Stimulated activated CD4-positive, alpha-beta T cell treated with anti-CD3 and anti-CD28 coated beads, TNF-alpha, amount 100 ng/mL, for 4 hours (primary cell): ENCODE results near the gene PITRM1.
A peak's percentile ranks its signal among the peaks of the same experiment; 100 is the strongest.
"Not testable (repeated sequence)": the region's sequence is repeated elsewhere in the genome, so short reads cannot be mapped to it uniquely, and the experiment has no call there.

Source experiments
- DNase-seq, 3 experiments: peaks; one replicate each; pipeline ENCODE4 v3.0.0-alpha.2; 2020; ENCODE audit warnings: low read depth in 3 of 3

The PITRM1 gene

GRCh38 chr10:3197348-3198003 is 24.9 kb upstream of the PITRM1 start:
- peak; percentile 35 to 41 (median 39) for DNase-seq

DNA sequence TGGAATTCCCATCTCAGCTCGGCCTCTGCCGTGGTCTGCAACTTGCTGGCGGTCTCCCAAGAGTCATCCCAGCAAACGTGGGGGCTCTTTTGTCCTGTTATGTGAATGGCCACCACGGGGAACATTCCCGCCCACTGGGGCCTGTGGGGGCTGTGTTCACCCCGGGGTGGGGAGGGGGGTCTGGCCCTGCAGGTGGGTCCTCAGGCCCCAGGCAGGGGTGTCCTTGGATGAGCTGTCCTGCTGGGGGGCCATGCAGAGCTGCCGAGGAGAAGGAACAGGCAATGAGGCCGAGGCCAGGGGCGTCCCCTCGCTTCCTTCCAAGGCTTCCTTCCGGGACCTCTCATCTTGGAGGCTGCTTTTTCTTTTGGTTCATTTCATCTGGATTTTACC is 24.4 kb upstream of the PITRM1 start:
- no peak for DNase-seq

DNA sequence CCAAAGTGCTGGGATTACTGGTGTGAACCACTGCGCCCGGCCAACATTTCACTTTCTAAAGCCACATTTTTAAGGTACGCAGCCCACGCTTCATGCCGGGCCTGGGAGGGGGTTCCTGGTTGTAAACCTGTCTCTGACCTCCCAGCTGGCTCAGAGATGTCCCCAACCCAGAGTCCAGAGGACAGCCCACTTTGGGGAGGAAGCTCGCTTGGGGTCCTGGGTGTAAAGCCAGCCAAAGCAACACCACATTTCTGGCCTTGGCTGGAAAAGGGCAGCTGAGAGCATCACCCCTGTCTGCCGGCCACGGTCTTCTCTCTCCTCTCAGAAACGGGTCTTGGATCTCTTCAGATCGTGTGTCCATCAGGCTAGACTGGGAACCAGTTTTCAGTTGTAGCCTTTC is 23.9 kb upstream of the PITRM1 start:
- no peak for DNase-seq

- DNase-seq: no peak
These were observed 23.1 kb upstream of the PITRM1 start for GRCh38 chr10:3195726-3196125.

GRCh38 chr10:3195286-3195685 is 22.7 kb upstream of the PITRM1 start:
- DNase-seq: no peak

- DNase-seq: no peak
These were observed 22.3 kb upstream of the PITRM1 start for GRCh38 chr10:3194871-3195270.

DNA sequence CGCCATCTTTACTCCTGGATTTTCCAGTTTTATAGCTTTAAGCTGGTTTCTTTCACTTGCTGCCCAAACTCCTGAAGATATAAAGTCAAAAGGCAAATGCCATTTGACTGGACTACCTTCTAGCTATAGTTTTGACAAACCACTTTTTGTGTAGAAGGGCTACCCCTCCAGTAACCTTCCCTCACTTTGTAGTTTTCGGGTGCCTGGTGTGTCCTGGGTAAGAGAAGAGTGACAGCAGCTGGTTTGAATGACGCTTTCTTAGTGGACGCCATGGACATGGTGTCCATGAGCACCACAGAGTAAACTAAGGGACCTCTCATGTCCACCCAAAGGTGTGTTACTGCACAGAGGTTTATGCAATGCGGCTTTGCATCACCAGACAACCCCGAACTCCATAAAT is 21.2 kb upstream of the PITRM1 start:
- DNase-seq: no peak

- peak in 2 of 3 experiments; percentile 17 to 25 for DNase-seq
These were observed 20.5 kb upstream of the PITRM1 start for GRCh38 chr10:3192856-3193635.

DNA sequence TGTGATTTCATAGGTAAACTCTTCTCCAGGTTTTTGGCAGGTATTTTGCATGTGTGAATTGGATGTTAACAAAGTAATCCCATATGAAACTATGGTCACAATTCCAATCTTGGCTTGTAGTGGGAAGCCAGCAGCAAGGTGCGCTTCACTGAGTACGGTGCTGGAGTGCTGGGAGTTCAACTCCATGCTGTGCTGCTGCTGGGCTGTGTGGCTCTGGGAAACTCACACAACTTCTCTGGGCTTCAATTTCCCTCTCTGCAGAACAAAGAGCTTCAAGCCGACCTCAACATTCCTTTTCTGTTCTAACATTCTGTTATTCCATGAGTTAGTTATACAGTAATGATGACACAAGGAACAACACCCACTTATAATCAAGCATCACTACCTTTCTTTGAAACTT is 18.2 kb upstream of the PITRM1 start:
- DNase-seq: no peak

GRCh38 chr10:3187229-3187628 is 14.6 kb upstream of the PITRM1 start:
- not testable (repeated sequence) for DNase-seq

DNA sequence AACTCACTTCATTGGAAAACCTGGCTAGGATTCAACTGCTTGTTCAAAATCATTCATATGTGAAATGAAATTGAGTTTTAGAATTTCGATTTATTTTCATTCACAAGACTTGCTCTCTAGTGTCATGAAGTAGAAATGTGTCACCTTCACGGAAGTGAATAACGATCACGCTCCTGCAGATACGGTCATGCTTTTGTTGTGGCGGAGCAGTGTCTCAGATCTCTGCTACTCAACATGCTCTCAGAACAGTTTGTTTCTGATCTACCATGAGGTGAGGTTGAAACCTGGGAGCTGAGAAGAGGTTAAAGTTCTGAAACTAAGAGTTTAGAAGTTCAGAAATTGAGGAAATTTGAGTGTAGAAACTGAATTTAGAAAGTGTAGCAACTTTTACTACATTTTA is 13.8 kb upstream of the PITRM1 start:
- peak in 2 of 3 experiments; percentile 24 to 36 for DNase-seq

DNA sequence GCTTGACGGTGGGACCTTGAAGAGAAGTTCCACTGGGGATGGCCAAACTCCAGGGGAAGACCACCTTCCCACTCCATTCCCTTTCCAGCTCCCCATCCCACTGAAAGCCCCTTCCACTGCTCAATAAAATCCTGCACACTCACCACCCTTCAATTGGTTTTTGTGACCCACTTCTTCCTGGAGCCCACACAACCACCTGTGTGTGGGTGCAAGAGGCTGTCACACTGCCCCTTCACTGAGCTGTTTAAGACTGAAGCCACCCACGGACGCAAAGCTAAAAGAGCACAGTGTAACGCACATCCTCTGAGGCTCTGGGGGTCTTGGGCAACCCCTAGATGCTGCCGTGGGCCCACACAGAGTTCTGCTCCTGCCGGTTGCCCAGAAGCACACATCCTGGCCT is 12.8 kb upstream of the PITRM1 start:
- no peak for DNase-seq

DNA sequence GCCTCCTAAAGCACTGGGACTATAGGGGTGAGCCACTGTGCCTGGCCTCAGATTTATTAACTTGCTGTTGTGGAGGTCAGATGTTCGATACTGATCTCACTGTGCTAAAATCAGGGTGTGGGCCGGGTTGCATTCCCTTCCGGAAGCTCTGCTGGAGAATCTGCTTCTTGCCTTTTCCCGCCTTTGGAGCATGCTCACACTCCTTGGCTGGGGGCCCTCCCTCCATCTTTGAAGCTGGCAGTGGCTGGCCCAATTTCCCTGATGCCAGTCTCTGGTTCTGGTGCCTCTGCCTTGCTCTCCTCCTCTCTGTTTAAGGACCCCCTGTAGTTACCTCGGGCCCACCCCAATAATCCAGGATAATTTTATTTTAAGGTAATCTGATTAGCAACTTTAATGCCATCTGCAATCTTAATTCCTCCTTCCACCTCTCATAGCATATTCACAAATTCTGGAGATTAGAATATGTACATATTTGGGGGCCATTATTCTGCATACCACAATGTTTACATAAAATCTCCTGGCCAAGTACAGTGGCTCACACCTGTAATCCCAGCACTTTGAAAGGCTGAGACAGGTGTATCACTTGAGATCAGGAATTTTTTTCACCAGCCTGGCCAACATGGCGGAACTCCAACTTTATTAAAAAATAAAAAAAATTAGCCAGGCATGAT is 7.9 kb upstream of the PITRM1 start:
- DNase-seq: no peak

- DNase-seq: no peak
These were observed 6.6 kb upstream of the PITRM1 start for GRCh38 chr10:3179174-3179573.

DNA sequence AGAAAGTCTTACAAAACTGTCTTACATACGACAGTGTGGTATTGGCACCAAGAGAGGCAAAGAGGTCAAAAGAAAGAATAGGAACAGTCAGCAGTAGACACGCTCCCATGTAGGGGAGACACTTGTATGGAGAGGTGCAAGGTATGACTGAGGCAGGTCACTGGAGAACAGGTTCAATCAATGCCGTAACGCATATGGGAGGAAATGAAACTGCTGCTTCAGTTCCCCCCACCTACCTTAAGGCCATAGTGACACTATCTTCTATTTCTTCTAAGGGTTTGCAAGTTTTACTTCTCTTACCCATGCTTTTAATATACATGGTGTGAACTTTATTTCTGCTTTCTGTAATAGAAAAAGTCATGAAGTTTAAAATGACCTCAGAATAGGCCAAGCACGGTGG is 5.5 kb upstream of the PITRM1 start:
- no peak for DNase-seq

DNA sequence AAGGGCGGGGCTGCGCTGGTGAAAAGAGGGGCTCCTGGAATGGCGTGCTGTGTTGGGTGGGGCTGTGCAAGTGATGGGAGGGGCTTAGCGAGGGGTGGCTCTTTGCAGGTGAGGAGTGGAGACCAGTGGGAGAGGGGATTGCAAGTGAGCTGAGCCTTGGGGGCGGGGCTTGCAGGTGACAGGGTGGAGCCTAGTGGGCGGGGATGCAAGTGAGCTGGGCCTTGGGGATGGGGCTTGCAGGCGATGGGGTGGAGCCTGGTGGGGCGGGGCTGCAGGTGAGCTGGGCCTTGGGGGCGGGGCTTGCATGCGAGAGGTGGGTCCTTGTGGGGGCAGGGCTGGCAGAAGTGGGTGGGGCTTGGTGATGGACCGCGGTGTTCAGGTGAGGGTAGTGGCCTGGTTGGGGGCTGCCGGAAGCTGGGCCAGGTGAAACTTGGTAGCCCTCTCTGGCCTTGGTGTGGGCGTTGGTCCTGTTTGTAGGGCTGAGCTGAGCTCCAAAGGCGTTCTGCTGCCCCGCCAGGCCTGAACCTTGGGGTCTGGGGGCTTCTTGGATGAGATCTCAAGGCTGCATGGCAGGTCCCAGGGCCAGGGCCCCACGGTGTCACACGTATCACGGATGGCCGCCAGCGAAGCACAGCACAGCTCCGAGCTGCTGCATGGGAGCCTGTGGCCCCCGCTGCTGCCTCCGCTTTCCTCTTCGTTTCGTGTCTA is 743 bp upstream of the PITRM1 start:
- DNase-seq: peak in 1 of 3 experiments; percentile 55

- DNase-seq: peak in 1 of 3 experiments; percentile 44
These were observed 519 bp downstream of the PITRM1 start for GRCh38 chr10:3172081-3172445.

- DNase-seq: not testable (repeated sequence)
These were observed 1.1 kb downstream of the PITRM1 start for GRCh38 chr10:3171488-3171887.

- DNase-seq: no peak
These were observed 2.9 kb downstream of the PITRM1 start for GRCh38 chr10:3169673-3170072.

GRCh38 chr10:3169271-3169670 is 3.3 kb downstream of the PITRM1 start:
- DNase-seq: no peak

DNA sequence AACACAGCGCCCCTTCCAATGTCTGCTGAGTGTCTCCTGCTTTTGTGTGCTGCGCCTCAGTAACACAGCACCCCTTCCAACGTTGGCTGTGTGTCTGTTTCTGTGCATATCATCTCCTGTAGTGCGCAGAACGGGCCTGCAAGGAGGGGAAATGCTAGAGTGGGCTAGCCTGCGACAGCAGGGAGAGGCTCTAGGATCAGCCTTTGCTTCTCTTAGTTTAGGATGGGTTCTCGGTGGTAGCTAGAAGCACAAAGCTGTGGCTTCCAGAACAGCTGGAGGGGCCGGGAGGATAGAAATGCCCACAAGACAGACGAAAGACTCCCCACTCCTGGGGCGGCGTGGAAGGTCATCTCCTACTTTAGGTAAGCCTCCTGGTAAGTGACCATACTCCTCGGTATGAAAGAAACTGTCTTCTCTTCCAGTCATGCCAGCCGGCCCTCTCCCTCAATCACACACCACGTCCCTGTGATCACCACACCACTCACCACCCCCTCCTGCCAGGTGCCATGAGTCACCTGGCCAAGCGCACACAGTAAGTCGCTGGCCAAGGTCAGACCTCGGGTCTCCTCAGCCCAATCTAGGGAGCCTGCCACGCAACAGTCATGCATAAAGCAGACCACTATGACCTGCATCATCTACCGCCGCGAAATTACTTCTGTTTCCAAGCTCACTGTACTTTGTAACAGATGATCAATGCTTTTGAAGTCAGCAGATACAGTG is 4.8 kb downstream of the PITRM1 start:
- no peak for DNase-seq
